Measurements from ENCODE around the gene SYNPO2.

The SYNPO2 gene

DNA sequence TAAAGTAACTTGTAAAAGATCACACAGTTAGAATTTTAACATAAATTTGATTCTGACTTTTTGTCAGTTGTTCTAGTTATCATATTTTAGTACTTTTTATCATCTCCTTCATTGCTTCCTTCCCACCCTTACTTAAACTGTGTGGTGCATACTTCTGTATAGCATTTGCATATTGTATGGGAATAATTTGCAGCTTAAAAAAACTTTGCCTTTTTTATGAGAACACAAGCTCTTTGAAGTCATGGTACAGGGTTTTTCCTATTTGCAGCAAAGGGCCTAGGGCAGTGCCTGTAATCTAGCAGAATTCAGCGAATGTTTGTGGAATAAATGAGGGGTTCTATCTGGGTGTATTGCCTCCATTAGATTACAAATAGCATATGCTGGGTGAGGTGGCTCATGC, 41.6 kb downstream of the SYNPO2 start:
- ATAC-seq (no peak), DNase-seq (no peak)

DNA sequence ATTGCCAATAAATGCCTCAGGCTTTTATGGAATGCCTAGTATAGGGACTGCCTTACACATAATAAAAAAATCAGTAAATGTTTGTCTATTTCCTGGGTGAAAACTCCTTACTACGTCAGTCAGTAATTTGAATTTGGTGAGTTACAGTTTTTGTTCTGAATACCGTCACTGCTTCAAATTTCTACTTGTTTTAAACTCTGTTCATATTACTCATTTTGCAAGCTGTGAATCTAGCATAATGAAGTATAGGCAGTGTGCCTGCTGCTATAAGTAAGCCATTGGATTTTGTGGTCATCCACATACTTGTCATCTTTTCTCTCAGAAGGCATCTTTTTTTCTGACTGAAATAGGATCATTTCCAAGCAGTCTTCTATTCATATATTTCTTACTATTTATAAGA, 43.1 kb downstream of the SYNPO2 start:
- DNase-seq (no peak), ATAC-seq (no peak)

DNA sequence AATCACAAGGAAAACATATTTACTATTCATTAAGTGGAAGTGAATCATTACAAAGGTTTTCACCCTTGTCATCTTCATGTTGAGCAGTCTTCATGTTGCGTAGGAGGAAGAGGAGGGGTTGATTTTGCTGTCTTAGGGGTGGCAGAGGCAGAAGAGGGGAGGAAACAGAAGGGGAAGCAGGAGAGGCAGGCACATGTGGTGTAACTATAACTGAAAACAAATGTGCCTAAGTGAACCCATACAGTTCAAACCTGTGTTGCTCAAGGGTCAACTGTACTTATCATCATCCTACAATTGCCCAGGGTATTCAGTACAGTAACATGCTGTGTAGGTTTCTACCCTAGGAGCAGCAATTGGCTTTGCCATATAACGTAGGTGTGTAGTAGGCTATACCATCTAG, 47.2 kb downstream of the SYNPO2 start:
- no peak for ATAC-seq
- DNase-seq = no peak

DNA sequence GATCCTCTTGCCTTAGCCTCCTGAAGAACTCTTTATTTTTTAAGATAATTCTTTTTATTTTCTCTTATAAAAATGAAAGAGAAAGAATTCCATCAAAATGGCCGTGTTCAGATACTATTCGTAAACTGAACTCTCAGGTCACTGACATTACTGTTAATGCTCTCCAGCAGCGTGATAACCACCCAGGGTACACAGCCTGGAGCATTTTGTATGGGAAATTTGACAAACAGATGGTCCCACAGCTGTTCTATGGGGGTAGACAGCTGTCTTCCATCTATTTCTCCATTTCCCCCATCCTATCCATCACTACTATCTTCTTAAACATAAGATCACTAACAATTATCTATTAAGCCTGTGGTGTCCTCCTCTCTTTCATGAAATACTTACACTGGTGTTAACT, 47.8 kb downstream of the SYNPO2 start:
- no peak for DNase-seq

DNA sequence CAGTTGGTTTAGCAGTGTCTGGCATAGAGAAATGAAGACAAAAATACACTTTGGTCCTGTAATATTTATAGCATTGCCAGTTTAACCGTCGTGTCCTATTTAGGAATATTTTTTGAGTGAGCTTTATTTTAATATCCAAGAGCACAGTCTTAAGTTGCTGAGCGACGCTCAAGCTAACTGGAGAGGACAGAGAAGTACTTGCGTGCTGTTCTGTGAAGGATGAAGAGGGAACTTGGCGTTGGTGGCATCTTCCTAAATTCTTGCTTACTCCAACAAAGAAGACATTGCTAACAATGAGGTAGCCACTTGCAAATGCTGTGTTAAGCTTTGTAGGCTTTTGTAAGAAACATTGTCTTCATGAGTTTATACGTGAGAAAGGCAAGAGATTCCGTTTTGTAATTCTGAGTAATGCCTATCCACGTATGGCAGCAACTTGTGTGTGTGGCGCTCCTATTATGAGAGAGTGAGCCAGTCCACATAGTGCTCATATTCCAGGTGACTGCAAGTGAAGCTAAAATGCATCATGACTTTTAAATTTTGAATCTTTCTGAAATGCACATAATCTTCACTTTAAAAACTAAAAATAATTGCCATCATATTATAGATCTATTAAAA, 50.6 kb downstream of the SYNPO2 start:
- no peak for ATAC-seq
- DNase-seq = no peak

More for the DNA sequence above, 47.8 kb downstream of the SYNPO2 start:
- ATAC-seq = no peak

DNA sequence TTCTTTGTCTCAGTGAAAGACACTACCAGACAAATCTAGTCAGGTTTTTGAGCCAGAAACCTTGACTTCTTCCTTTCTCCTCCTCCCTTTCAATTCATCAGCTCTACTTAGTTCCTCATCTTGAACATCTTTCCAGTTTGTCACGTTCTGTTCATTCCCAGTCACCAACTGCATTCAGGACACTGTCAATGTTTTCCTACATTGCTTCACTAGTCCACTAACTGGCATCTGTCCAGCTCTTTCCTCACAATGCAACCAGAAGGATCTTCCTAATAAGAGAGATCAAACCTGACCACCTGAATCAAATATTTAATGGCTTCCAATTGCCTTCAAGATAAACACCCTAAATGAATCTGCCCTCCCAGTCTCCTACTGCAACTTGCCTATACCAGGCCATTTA, 52.5 kb downstream of the SYNPO2 start:
- ATAC-seq (no peak), DNase-seq (no peak)

DNA sequence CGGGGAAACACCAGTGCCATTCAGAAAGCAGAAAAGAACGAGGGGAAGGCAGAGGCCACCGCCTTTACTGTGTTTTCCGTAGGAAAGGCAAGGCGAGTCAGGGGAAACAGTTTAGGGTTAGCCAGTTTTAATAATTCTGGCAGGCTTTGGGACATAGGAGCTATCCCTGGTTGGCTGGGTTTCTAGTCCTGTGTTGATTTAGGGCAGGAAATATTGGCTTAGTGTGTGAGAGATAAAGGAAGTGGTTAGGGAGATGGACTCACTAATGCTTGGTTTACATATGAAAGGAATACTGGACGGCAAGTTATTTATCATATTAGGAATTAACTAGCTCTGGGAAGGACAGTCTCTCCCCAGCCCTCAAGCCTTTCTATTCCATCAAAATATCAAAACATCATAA, 53.1 kb downstream of the SYNPO2 start:
- DNase-seq = no peak
- ATAC-seq = no peak

DNA sequence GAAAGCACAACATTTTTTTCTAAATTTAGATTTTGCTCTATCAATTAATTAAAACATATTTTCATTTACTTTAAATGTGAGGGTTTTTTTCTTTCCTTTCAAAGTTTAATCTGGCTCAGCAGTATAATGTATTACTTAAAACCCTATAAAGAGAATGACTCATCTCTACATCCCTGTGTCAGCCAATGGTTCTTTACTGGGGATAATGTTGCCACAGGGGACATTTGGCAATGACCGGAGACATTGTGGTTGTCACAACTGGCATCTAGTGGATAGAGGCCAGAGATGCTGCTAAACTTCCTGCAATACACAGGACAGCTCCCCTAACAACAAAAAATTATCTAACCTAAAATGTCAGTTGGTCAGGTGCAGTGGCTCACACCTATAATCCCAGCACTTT, 53.8 kb downstream of the SYNPO2 start:
- DNase-seq (no peak), ATAC-seq (no peak)

DNA sequence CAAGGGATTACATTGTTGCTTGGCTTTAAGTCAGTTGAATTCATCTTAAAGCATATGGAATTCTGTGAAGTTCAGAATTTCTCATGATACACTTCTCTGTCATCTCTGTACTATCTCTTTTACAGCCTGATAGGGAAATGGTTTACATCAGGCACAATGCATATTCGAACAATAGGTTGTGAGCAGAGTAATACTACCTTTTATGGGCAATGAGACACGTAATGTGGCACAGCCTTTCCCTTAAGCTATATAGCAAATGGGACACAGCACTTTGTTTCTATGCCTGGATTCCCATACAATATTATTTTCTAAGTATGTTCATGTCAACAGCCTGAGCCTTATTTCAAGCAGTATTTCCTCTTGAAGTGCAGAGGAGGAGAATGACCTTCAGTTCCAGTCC, 58.4 kb downstream of the SYNPO2 start:
- no peak for ATAC-seq
- no peak for DNase-seq

DNA sequence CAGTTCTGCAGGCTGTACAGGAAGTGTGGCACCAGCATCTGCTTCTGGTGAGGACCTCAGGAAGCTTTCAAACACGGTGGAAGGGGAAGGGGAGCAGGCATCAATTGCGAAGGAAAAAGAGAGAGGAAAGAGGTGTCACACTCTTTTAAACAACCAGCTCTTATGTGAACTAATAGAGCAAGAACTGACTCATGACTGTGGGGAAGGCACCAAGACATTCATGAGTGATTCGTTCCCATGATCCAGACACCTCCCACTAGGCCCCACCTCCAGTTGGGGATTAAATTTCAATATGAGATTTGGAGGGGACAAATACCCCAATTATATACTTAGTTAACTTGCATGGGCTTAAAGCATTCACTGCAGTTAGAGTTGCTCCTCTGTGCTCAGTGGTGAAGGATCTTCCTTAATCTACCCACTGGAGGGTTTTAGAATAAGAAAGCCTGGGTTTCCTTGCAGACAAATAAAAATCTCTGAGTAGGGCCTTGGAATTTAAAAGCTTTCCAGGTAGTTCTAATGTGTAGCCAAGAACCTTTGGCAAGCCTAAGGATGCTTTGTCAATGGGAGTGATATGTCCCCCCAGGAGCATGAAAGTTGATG, 60.0 kb downstream of the SYNPO2 start:
- ATAC-seq = no peak

DNA sequence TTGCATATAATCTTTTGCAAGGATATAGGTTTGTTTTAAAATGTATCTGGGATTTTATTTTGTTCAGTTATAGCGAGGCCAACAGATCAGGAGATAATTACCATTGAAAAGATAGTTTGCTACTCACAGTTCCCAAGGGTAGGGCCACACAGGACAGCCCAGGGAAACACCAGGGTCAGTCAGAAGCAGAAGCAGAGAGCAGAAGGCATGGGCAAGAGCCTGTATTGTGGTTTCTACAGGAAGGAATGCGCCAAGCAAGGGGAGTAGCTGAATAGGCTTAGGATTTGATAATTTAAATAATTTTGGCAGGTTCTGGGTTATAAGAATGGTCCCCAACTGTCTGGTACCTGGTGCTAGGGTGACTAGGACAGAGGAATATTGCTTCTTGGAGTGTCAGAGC, 61.6 kb downstream of the SYNPO2 start:
- no peak for ATAC-seq

More for the DNA sequence above, 60.0 kb downstream of the SYNPO2 start:
- no peak for DNase-seq

DNA sequence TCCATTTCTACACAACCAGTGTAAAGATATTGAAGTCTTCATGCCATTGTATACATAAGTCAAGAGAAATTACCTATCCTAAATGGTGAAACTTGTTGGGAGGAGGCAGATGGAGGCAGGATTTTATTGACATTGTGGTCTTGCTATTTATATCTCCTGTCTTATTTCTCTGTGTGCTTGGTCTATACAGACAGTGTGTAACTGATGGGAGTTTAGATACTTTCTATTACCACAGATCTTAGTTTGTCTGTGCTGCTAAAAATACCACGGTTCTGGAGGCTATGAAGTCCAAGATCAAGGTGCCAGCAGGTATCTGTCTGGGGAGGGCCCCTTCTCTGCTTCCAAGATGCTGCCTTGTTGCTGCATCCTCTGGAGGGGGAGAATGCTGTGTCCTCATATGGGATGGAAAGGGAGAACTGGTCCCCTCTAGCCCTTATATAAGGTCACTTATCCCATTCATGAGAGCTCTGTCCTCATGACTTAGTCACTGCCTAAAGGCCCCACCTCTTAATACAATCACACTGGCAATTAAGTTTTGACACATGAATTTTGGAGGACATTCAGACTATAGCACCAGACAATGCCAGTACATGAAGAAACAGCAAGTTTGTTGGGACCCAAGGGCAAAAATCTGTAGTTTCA, 62.4 kb downstream of the SYNPO2 start:
- ATAC-seq (no peak), DNase-seq (no peak)

More for the DNA sequence above, 61.6 kb downstream of the SYNPO2 start:
- no peak for DNase-seq

DNA sequence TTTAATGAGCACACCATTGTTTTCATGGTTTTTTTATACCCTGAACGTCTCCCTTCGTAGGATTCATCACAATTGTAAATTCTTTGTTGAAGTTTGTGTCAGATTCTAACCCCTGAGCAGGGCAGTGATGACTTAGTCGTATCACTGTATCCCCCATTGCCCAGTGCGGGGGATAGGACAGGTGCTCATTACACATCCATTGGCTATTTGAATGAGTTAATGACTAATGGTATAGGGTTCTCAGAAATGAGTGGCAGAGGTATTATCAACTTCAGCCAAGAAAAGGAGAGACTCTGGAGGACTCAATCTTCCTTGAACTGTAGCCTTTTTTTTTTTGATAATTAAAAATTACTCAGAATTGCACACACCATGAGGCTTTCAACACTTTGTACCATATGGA, 64.6 kb downstream of the SYNPO2 start:
- no peak for DNase-seq
- no peak for ATAC-seq

DNA sequence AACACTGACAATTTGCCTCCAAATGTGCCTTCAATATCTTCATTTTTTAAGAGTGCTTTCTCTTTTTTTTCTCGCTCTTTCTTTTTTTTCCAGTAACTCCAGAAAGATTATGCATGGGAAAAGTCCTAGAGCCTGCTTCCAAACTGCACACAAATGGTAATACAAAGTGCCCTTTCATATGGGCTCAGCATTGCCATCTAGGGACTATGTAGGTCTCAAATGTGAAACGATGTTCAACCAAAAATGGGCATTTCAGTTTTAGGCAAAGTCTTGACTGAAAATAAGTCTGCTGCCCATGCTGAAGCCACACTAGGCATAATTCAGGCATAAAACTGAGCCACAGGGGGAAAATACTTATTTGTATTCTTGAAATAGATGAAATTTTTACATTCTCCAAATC, 65.6 kb downstream of the SYNPO2 start:
- DNase-seq (no peak), ATAC-seq (no peak)

DNA sequence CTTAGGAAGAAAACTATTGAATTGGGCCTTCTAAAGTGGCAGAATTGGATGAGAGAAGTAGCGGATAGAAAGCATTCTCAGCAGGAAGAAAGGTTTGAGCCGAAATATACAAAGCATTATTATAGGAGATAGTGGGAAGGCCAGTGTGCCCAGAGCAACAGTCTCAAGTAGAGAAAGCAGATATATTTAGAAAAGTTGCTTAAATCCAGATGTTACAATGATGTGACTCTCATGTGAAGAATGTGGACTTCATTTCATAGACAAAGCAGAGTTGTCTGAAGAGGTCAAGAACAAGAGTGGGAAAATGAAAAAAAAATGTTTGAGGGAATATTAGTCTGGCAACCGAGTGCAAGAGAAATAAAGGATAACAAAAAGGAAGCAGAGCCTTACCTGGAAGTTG, 66.9 kb downstream of the SYNPO2 start:
- no peak for DNase-seq
- no peak for ATAC-seq

DNA sequence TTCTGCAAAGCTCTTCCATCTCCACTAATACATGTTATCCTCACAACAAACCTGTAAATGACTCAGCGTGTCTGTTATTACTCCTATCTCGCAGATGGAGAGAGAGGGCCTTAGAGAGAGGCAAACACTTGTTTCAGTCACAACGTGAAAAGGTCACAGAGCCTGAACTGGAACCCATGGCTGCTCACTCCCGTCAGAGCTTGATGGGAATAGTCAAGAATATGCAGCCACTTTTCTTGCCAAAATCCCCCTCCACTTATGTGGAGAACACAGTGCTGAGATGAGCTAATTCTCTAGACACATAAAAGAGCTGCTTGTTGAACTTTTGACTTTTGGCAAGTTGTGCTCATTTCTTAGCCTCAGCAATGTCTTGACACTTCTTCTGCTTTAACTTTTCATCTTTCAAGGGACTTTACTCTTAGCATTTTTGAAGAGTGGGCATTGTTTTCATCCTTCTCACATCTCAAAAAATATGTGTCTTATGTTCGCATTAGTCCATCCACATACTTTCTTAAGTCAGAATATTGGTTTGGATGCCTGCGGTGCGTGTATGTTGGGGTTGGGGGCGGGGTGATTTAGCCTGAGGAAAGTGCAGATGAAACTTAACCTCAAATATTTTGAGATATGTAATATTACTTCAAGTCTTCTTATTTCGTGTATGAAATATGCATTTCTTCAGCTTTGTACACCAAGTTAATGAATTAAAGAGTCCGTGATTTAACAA, 69.2 kb downstream of the SYNPO2 start:
- ATAC-seq = no peak
- DNase-seq = no peak

DNA sequence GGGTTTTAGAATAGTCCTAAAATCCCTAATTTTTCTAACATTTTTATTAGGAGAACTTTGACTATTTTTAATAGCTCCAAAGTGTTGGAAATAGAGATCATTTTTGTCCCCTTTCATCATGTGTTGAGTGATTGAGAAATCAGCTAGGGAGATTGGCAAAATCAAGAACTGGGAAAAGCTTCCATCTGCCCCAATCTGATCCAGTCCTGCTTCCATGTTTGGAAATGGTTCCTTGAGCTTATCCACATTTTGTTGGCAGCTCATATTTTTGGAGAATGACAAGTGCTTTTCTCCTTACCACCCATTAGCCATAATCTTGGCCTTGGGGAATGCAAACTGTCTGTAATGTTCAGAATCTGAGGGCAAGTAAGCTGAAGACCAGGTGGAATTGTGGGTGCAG, 73.9 kb downstream of the SYNPO2 start:
- ATAC-seq (no peak), DNase-seq (no peak)

DNA sequence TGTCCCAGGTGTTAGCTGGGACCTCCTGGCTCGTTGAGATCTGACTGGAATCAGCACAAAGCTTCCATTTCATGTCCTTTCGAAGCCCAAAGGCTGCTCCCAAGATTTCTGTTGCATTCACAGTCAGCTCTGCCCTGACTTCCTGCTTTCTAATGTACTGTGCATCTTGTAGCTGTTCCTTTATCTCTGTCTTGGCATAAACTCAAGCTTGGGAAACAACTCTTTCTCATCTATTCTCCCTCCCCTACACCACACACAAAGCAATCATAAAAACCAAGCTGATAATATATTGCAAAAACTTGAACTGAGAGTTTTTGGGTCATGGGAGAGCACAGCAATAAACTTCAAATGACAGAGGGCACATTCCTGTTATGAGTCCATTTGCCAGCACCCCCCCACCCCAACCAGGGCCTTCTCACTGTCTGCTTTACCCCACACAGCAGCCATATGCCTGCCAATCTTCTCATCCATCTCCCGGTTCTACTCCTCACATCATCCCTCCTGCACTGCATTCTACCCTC, 76.3 kb downstream of the SYNPO2 start:
- DNase-seq (no peak), ATAC-seq (no peak)

DNA sequence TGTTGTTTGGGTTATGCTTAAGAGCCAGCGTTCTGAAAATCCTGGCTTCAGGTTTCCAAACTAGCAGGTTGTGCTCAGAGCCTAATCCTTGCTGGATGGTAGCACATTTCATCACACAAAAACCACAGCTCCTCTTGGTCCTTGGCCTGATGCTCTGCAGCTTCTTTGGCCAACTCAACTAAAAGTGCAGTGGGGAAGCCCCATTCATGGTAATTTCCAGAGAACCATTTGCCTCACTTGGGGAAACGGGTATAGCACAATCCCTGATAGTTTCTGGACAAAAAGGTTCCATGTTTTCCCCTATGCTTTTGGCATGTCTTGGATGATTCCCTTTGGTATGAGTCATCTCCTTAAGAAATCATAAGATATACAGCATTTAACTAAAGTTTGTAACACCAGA, 78.7 kb downstream of the SYNPO2 start:
- ATAC-seq (no peak), DNase-seq (no peak)

DNA sequence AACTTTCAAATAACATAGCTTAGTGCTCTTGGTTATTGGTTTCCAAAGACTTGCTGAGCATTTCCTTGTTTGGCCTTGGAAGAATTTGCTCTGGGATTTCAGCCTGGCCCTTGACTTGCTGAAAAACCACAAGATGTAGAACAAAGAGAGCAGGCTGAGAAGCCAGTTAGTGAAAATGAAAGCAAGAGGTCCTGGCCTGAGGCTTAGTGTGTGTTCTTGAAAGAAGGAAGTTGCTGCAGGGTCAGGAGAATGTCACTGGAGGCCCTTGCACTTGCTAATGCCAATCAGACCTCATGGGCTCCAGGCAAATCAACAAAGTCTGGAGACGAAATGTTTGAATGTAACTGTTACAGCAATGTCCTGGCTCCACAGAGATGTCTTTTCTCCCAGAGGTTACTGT, 79.4 kb downstream of the SYNPO2 start:
- DNase-seq (peak; percentile 6), ATAC-seq (peak; percentile 63)

DNA sequence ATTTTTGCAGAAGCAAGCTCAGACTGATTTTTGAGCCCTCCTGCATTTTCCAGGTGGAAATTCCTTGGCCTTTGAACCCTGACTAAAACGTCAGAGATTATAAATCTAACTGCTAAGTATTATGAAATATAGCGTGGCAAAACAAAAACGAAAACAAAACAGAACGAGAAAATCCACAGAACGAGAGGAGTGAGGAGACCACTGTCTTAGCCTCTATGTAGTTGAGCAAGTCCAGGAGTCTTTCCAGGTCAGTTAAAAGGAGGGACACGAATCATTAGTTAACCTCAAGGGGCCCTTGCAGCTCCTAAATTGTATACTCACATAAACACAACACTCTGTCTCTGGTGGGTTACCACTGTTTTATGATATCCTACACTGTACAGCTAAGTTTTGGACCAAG, 80.2 kb downstream of the SYNPO2 start:
- DNase-seq (no peak), ATAC-seq (no peak)

DNA sequence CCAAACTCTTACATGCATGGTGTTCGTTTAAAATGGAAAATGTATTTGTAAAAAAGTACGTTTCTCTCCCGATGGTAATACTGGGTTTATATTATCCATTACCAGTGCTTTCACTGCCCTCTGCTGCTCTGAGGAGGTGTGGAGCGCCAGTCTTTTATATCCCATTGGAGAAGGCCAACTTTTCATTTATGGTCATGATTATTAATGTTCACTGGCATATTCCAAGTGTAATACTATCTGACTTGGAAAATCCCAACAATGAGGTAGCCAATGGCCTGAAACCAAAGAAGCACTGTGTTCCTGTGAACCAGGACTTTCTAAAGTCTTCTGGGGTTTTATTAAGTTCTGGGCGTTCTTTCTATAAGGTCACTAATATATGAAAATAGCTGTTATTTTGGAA, 80.7 kb downstream of the SYNPO2 start:
- DNase-seq = no peak
- ATAC-seq = no peak

DNA sequence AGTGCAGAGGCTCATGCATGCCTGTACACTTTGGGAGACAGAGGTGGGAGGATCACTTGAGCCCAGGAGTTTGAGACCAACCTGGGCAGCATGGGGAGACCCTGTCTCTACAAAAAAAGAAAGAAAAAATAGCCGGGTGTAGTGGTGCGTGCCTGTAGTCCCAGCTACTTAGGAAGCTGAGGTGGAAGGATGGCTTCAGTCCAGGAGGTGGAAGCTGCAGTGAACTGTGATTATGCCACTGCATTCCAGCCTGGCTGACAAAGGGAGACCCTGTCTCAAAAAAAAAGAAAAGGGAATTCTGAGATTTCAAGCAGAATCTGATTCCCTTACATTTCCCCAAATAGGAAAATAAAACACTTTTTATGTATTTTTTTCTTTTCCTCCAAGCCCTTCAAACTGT, 83.5 kb downstream of the SYNPO2 start:
- ATAC-seq (no peak), DNase-seq (no peak)
